ENCODE data around the gene CATSPERZ.
"Not testable (repeated sequence)": the region's sequence is repeated elsewhere in the genome, so short reads cannot be mapped to it uniquely, and the experiment has no call there.

Gene CATSPERZ

GRCh38 chr11:64306876-64307622, 6.9 kb downstream of the CATSPERZ start:
- TF ChIP-seq CTCF (conservative IDR thresholded peaks at IDR 0.05; ENCODE audit: low read depth, low read length): no peak
- no peak for DNase-seq (ENCODE audit: low read depth)
- peak overlapping the region; percentile 73 for H3K4me3 ChIP-seq (ENCODE audit: low read length)

- not testable (repeated sequence) for H3K4me3 ChIP-seq (ENCODE audit: low read length); DNase-seq (ENCODE audit: low read depth)
Observed at GRCh38 chr11:64307795-64308194, 7.6 kb downstream of the CATSPERZ start.

GRCh38 chr11:64312947-64313346, 12.8 kb downstream of the CATSPERZ start:
- DNase-seq (ENCODE audit: low read depth): no peak
- TF ChIP-seq CTCF (conservative IDR thresholded peaks at IDR 0.05; ENCODE audit: low read depth, low read length): no peak
- no peak overlapping the region for H3K4me3 ChIP-seq (ENCODE audit: low read length)

- no peak overlapping the region for H3K4me3 ChIP-seq (ENCODE audit: low read length)
- no peak for DNase-seq (ENCODE audit: low read depth)
- TF ChIP-seq CTCF (conservative IDR thresholded peaks at IDR 0.05; ENCODE audit: low read depth, low read length): no peak
Observed at GRCh38 chr11:64313491-64314145, 13.5 kb downstream of the CATSPERZ start.

GRCh38 chr11:64314146-64314804, 14.1 kb downstream of the CATSPERZ start:
- no peak for TF ChIP-seq CTCF (conservative IDR thresholded peaks at IDR 0.05; ENCODE audit: low read depth, low read length)
- H3K4me3 ChIP-seq (ENCODE audit: low read length): no peak overlapping the region

GRCh38 chr11:64314805-64315561, 14.8 kb downstream of the CATSPERZ start:
- no peak for TF ChIP-seq CTCF (conservative IDR thresholded peaks at IDR 0.05; ENCODE audit: low read depth, low read length)
- no peak for DNase-seq (ENCODE audit: low read depth)

More at GRCh38 chr11:64314146-64314804, 14.1 kb downstream of the CATSPERZ start:
- no peak for DNase-seq (ENCODE audit: low read depth)

GRCh38 chr11:64315667-64316526, 15.7 kb downstream of the CATSPERZ start:
- peak overlapping the region; percentile 94 for H3K4me3 ChIP-seq (ENCODE audit: low read length)
- not testable (repeated sequence) for DNase-seq (ENCODE audit: low read depth)

More at GRCh38 chr11:64314805-64315561, 14.8 kb downstream of the CATSPERZ start:
- no peak overlapping the region for H3K4me3 ChIP-seq (ENCODE audit: low read length)

Measured in retinal pigment epithelial cell (primary cell).